HPDE6-E6E7 (cell line): ENCODE results near the gene AUTS2.

Source experiments
- DNase-seq: peaks from one replicate; pipeline ENCODE4 v3.0.0; 2011; ENCODE audit warnings: missing footprints; ENCODE audit errors: extremely low spot score

Gene AUTS2

DNA sequence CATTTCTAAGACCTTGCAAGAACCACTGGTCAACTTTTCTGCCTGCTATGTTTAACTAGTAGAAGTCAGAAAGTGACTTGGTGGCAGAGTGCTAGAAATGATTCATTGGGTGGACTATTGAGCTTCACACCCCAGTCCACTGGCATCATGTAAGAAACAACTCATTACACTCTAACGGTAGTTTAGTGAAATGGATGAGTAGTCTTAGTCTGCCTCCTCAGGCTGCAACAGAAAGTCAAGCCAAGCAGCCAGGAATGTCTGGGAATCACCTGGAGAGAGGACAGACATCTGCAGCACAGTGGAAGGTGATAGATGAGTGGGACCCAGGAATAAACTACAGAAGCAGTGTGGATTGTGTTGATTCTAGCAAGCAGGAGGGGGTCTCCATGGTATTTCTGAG lies 125.4 kb downstream of the AUTS2 start:
- DNase-seq, result no peak

DNA sequence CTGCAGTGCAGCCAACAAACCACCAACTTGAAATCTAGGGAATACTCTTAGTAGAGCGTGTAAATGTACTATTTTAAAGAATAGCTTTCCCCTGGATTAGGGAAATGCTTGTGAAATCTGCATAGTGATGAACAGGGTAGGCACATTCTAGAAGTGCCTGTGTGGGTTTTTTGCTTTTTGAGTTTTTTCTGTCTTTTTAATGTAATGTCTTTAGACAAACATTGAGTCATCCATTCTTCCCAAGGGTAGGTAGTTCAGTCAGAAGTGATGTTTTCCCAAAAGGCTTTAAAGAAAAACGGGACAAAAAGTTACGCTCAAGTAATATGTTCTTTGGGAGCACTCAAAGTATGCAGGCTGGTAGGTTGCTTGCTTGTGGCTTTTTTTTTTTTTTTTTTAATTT lies 130.0 kb downstream of the AUTS2 start:
- no peak for DNase-seq

DNA sequence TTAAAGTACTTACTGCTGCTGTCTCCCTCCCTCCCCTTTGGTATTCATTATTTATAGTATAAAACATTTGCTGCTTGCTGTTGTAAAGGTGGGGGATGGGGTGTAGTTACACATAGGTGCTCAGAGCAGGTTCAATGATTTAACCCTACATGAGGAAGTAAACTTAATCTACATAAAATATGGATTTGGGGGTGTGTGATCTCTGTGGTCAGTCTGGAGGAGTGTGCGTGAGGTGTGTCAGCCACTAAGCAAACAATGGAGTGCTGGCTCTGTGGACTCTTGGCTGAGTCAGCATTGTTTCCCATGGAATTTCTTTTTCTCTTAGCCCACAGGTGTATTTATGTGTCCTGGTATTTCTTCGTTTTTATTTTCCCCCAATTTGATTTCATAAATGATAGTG lies 133.9 kb downstream of the AUTS2 start:
- no peak for DNase-seq

DNA sequence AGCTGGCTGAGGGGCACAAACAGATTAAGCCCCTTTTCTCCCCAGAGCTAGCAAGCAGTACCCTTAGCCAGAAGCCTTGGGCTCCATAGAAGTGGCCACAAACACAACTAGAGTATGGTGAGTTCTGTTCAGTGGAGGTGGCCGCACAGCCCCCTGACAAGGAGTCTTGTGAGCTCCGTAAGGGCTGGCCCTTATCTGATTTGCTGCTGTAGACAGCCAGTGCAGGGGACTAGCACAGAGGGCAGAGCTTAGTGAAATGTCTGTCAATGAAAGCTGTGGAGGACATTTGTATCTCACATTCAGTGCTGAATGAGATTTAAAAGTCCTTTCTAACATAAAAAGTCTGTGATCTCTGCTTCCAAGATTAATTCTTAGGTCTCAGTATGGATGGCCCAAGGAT lies 137.3 kb downstream of the AUTS2 start:
- no peak for DNase-seq

DNA sequence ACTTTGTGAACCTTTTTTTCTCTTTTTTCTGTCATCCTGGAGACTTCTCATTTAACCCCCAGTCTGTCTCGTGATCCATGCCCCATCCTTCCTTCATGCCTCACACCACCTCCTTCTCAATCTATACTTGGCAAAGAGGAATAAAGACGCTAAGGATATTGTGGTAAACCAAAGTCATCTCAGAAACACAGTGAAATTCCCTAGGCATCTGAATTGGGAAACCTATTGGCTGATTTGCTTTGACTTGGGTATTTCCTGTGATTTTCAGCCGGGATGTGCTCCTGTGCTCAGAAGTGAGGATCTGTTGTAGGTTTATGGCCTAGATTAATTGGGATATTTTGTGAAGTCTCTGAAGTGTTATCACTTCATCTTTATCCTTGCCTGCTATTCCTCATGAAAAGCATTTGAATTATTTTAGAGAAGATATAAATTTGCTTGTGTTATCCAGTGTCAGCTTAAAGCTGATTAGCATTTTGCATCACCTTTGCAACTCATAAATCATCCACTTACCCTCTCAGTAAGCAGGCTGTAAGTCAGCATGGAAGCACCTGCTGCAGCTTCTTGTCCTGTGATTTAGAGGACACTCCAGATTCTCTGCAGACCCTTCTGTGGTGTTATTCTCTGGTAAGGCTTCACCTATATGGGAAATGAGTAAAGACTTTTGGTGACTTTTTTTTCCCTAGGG lies 138.0 kb downstream of the AUTS2 start:
- DNase-seq, result no peak

DNA sequence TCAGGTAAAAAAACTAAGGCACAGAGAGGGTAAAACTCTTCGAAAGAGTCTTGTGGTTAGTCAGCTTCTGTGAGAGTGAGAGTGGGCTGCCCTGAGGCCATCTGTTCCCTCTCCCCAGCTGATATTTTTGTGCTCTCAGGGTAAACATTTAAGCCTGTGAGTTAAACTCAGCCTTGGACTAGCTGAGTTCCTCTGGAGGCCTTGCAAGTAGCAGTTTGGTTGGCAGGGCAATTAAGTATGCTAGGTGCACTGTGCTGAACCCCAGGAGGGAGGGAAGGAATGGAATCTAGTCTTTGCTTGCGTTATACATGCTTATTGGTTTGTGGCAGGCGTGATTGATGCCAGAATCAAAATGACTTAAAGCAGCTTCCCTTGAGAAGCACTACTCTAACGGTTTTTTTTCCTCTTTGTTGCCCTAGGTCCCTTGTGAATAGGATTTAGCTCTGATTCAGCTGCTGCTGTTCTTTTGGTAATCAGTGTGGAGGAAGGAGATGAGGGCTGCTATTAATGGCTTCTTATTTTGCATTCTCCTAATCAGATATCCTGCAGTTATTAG lies 140.2 kb downstream of the AUTS2 start:
- no peak for DNase-seq

DNA sequence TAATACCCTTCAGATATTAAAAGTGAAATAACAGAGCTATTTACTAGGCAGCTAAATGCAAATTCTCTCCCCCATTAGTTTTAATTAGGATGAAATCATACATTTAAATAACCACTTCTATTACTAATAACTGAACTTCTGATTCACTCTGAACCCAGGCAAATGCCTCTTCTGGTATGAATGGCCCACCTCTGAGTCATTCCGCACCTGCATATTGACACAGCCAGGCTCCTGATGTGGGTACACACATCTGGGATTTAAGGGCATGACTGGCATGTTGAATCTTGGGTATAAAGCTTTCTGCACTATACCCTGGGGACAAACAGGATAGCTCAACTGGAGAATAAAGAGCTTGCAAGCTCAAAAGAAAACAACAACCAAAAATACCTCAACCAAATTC lies 140.9 kb downstream of the AUTS2 start:
- no peak for DNase-seq

DNA sequence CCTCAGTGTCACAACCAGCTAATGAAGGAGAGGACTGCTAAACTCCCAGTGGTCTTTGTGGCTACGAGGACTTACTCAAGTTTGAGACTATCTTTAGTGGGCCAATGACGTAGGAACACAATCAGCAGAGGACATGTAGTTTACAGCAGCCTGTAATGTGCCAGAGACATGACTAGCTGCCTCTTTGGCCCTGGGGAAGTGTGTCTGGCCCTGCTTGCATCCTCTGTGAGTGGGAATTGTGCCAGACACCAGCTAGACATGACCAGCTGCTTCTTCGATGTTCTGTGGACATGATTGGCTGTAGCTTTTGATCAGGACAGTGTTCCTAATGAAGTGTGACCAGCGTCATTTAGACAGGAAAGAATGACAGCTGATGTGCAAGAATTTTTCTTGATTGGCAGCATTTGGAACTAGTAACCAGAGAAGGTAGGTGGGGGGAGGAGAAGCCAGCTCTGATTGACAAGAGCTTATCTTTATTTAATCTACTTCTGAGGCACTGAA lies 141.7 kb downstream of the AUTS2 start:
- no peak for DNase-seq

DNA sequence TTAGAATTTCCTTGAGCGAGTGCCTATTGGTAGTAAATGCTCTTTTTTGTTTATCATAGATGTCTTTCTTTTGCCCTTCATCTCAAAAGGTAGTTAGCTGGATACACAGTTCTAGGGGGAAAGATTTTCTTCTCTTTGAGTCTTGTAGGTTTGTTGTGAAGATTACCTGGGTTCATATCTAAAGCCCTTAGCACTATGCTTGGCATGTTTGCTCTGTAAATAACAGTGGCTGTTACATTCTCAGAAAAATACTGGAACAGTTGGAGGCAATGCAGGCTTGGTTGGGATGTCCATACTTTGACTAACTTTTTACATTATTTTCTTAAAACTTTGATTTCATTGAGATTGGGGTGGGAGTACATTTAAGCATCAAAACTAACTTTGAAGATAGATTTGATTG lies 144.0 kb downstream of the AUTS2 start:
- DNase-seq, result no peak

DNA sequence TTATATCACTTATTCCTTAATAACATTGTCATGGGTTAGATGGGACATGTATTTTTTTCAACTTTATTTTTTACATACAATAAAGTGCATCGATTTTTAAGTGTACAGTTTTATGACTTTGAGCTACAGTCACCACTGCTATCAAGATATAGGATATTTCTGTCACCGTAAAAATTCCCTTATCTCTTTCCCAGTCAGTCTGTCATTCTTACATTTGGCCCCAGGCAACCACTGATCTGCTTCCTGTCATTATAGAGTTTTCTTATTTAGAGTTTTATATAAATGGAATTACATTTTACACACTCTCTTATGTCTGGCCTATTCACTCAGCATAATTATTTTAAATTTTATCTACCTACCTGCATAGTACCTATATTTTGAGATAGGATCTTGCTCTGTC lies 145.2 kb downstream of the AUTS2 start:
- no peak for DNase-seq

DNA sequence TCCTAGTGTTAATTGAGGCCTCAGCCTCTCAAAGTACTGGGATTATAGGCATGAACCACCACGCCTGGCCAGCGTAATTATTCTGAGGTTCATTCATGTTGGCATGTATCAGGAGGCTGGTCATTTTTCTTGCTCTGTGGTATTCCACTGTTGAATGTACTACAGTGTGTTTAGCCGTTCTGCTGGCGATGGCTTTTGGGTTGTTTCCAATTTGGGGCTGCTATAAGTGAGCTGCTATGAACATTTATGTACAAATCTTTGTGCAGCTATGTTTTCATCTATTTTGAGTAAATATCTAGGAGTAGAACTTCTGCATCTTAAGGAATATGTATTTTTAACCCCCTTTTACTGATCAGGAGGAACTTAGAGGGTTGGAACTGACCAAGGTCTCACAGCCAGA lies 145.8 kb downstream of the AUTS2 start:
- DNase-seq, result no peak

DNA sequence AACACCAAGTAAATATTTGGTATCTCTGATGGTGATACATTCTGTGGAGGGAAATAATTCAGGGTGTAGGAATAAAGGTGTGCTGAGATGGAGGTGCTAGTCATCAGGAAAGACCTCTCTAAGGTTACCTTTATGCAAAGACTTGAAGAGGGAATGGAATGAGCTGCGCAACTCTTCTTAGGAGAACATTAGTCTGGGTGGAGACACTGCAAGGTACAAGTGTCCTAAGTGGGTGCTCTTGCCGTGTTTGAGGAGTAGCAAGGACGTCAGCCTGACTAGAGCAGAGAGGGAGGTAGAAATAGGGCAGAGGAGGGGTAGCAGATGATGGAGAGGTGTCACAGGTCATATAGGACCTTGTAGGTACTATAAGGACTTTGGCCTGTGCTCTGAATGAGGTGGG lies 148.1 kb downstream of the AUTS2 start:
- no peak for DNase-seq

DNA sequence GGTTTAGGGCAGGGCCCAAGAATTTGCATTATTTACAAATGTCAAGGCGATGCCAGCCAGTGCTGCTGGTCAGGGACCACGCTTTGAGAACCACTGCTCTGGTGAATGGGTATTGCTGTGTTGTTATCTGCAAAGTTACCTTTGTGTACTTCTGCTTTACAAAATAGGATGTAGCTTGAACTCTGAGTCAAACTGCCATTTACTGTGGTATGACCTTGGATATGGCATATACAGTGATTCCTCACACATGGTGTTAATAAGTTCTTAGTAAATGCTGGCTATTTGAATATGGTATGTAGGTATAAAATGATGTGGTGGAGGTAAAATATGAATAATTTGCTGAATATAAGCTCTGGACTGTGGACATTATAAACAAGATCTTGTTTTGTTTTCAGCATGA lies 148.9 kb downstream of the AUTS2 start:
- DNase-seq, result no peak

DNA sequence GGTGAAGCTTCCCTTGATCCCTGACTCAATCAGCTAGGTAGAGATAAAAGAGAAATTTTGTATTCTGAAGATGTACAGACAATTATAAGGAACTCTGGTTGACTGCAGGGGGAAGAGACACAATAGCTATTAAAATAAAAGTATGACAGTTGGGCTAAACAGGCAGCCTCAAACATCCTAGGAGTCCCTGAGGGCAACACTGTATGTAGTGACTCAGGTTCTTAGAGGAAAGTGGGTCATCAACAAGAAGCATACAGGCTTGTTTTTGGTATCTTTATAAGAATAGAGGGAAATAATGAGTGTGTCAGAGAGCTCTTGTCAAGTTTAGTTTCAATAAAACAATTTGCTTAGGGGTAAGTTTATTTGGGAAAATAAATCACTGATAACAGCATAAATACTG lies 150.3 kb downstream of the AUTS2 start:
- DNase-seq, result no peak

DNA sequence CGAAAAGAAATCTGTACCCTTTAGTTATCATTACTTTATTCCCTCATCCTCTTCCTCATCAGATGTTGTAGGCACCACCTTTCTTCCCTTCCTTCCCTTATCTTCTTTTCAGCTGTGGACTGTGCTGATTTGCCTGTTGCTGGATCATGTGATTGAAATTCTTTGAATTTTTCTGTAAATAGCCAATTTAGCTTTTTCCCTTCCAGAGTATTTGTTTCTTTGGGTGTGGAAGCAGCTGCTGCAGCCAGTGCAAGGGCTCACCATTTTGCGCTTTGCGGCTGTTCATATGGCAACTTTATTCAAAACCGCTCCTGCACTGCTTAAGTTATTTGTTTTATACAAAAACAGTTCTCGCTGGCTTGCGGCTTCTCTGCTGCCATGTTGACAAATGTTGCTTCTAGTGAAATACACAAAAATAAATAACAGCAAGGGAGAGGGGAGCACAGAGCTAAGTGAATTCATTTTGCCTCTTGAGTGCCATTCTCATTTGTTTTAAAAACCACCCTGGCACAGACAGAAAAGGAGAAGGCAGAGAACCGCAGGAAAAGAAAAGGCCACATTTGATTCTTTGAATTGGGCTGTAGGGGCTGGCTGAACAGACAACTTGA lies 151.2 kb downstream of the AUTS2 start:
- no peak for DNase-seq

DNA sequence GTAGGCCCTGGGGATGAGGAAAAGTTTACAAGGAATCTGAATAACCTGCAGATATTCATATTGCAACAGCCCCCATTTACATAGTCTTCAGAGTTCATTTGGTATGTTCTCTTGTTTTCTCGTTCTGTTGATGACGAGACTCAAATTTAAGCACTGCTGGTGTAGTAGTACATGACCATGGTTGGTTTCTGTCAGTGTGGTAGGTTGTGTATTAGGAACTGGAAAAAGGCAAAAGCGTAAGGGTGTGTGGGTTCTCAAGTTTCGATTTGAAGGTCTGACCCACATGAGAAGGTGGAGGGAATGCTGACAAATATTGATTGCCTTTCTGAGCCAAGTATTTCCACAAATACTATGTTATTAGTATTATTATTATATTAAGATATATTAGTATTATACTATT lies 151.7 kb downstream of the AUTS2 start:
- DNase-seq, result no peak

DNA sequence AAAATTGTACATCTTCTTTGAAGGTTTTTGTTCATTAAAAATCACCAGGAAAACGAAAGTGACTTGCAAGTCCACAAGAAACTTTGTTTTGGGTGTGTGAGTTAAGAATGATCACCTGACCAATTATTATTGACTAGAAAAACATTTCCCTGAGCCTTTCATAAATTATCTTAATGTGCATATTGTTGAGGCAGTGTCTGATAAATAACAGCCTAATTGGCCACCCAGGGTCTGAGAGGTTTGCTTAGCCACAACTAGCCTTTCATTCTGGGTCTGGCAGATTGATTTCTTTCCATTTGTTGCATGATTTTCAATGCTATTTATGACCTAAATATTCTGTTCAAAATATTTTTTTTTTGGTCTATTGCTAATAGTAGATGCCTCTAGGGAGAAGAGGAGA lies 152.8 kb downstream of the AUTS2 start:
- no peak for DNase-seq

DNA sequence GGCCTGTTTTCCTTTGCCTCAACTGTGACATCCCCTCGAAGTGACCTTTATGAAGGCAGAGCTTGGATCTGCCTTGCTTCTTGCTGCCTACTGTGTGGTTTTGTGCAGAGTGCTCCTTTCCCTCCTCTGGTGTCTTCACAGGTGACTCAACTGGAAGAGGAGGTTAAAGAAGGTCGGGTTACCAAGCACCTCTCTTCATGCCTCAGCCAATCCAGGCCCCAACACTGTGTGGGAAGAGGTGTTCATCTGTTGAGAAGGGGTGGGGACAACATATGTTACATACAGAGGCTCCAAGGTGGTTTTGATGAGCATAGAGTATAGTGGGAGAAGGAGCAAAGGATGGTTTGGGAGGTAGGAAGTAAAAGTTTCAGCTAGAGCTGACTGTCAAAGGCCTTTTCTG lies 155.7 kb downstream of the AUTS2 start:
- DNase-seq, result no peak

DNA sequence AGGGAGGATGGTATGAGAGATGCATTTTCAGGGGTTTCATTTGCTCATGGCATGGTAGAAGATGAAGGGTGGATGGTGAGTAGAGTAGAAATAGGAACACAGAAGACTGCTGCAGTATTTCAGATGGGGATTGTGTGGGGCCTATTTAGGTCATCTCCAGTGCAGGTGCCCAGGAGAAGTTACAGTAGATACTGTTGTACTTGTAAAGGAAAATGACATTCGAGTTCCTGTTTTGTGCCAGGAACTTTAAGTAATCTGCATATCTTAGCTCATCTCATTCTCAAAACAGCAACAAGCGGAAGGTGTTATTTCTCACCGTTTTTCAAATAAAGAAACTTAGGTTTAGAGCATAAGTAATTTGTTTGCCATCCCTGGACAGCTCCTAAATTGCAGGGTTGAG lies 156.2 kb downstream of the AUTS2 start:
- no peak for DNase-seq

DNA sequence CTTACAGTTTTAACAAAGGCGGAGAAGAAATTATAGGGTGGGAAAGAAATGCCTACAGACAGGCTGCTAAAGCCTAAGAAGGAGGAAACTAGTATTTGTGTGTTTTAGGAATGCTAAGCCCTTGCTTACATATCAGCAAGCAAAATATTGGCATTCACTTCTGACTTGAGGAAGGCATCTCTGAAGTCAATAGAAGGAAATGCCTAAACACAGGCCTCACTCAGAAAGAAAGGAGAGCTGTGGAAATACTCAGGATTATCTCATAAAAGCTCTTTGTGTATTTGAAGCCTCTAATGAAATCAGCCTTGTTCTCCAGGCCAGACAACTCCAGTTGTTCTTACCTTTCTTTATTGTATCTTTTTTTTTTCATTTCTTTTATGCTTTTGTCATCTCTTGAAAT lies 158.0 kb downstream of the AUTS2 start:
- DNase-seq, result no peak

DNA sequence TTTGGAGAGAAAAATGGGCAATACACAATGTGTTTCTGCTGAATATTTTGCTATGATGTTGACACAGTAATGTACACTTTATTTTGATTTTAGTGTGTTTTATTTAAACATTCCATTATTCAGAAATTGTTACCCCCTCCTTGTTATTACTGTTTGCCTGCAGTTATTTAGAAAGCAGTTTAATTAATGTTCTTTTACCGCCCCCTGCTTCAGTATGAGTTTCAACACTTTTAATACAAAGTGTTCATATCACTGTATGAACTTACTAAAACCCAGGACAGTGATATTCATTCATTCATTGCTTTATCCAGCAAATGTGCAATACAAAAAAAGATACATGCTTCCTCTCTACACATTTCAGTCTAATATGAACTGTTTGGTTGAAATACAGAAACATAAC lies 159.3 kb downstream of the AUTS2 start:
- DNase-seq, result no peak

DNA sequence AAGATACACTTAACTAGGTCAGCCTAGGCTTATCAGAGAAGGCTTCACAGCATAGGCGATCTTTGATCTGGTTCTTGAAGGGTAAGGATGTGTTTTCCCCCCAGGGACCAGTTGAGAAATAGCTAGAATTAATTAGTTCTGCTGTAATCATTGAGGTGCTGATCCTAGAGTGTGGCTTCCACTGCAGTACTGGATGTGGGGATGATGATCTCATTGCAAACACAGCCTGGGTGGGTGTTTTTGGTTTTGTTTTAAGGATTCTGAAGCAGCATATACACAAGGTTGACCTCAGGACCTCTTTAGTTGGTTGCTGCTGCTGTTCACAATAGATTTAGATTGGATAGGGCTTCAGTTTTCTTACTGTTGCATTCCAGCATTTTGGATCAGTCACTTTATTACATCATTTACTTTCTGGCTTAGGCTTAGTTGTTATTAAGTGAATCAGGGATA lies 159.7 kb downstream of the AUTS2 start:
- no peak for DNase-seq

DNA sequence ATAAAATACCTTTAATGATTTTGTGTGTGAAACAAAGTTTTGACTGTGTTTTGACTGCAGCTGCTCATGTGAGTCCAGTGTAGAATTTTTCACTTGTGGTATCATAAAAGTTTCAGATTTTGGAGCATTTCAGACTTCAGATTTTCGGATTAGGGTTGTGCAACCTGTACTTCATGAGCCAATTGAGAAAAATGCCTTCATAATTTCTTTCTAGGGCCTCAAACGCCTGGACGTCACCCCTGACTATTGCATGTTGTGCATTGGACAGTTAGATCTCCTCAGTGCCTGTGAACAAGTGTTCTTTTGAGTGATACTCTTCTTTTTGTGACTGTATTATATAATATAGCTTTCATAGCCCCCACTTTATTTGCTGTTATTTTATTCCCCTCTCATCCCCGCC lies 161.1 kb downstream of the AUTS2 start:
- DNase-seq, result no peak
